Trophoblast cell (in vitro differentiated cells and primary cell): ENCODE results near the gene NUDC.

ENCODE experiments used
- DNase-seq, 2 donors: peaks; one replicate each; pipeline ENCODE4 v3.0.0-alpha.2; 2016
- H2AFZ ChIP-seq: 2 replicates; pipeline ENCODE4 v1.6.1; 2013; ENCODE audit warnings: low read length, moderate library complexity, mild to moderate bottlenecking; ENCODE audit not compliant: insufficient read depth, poor library complexity
- H2AK5ac ChIP-seq: 2 replicates; pipeline ENCODE4 v1.6.1; 2013; ENCODE audit warnings: mild to moderate bottlenecking, low read length
- H2BK120ac ChIP-seq: 2 replicates; pipeline ENCODE4 v1.6.1; 2013; ENCODE audit warnings: low read length, mild to moderate bottlenecking, moderate library complexity; ENCODE audit not compliant: insufficient read depth, poor library complexity
- H2BK12ac ChIP-seq: 2 replicates; pipeline ENCODE4 v1.6.1; 2013; ENCODE audit warnings: mild to moderate bottlenecking, low read length, moderate library complexity
- H2BK5ac ChIP-seq: 2 replicates; pipeline ENCODE4 v1.6.1; 2013; ENCODE audit warnings: low read length, low read depth, moderate library complexity, mild to moderate bottlenecking; ENCODE audit not compliant: poor library complexity
- H3K14ac ChIP-seq: 2 replicates; pipeline ENCODE4 v1.6.1; 2013; ENCODE audit warnings: mild to moderate bottlenecking, low read length
- H3K18ac ChIP-seq: 2 replicates; pipeline ENCODE4 v1.6.1; 2013; ENCODE audit warnings: mild to moderate bottlenecking, low read length
- H3K23ac ChIP-seq: 2 replicates; pipeline ENCODE4 v1.6.1; 2013; ENCODE audit warnings: low read length
- H3K27ac ChIP-seq: 2 replicates; pipeline ENCODE4 v1.5.1; 2013; ENCODE audit warnings: low read depth, mild to moderate bottlenecking, inconsistent platforms, low read length, moderate library complexity
- H3K27me3 ChIP-seq: 2 replicates; pipeline ENCODE4 v1.6.1; 2013; ENCODE audit warnings: inconsistent platforms, mild to moderate bottlenecking, low read length, moderate library complexity; ENCODE audit not compliant: insufficient read depth
- H3K36me3 ChIP-seq, 2 experiments: 1 replicate in 1 of 2; 2 replicates in 1 of 2; pipeline ENCODE4 v1.6.1; 2013; ENCODE audit warnings: low read length in 2 of 2, mild to moderate bottlenecking in 2 of 2, moderate library complexity in 1 of 2; ENCODE audit not compliant: insufficient read depth in 2 of 2, control insufficient read depth in 1 of 2
- H3K4ac ChIP-seq: 2 replicates; pipeline ENCODE4 v1.6.1; 2013; ENCODE audit warnings: low read depth, mild to moderate bottlenecking, low read length, moderate library complexity
- H3K4me1 ChIP-seq, 2 experiments: 1 replicate in 1 of 2; 2 replicates in 1 of 2; pipeline ENCODE4 v1.6.1; 2013; ENCODE audit warnings: low read length in 2 of 2, mild to moderate bottlenecking in 2 of 2, moderate library complexity in 1 of 2; ENCODE audit not compliant: insufficient read depth in 2 of 2, control insufficient read depth in 1 of 2
- H3K4me2 ChIP-seq: 2 replicates; pipeline ENCODE4 v1.6.1; 2013; ENCODE audit warnings: inconsistent platforms, mild to moderate bottlenecking, low read length, moderate library complexity
- H3K4me3 ChIP-seq: 2 replicates; pipeline ENCODE4 v1.5.1; 2013; ENCODE audit warnings: mild to moderate bottlenecking, low read depth, low read length, inconsistent platforms
- H3K79me1 ChIP-seq: one replicate; pipeline ENCODE4 v1.6.1; 2013; ENCODE audit warnings: low read length
- H3K79me2 ChIP-seq: 2 replicates; pipeline ENCODE4 v1.6.1; 2013; ENCODE audit warnings: low read length, mild to moderate bottlenecking; ENCODE audit not compliant: control insufficient read depth, insufficient read depth, poor library complexity
- H3K9ac ChIP-seq: 2 replicates; pipeline ENCODE4 v1.6.1; 2013; ENCODE audit warnings: mild to moderate bottlenecking, low read length
- H3K9me3 ChIP-seq: 2 replicates; pipeline ENCODE4 v1.6.1; 2013; ENCODE audit warnings: low read depth, mild to moderate bottlenecking, control low read depth, inconsistent platforms, low read length; ENCODE audit not compliant: insufficient read depth
- H4K12ac ChIP-seq: 2 replicates; pipeline ENCODE4 v1.6.1; 2013; ENCODE audit warnings: low read depth, mild to moderate bottlenecking, low read length, moderate library complexity
- H4K8ac ChIP-seq: 2 replicates; pipeline ENCODE4 v1.6.1; 2013; ENCODE audit warnings: low read depth, mild to moderate bottlenecking, low read length, moderate library complexity
- H4K91ac ChIP-seq: one replicate; pipeline ENCODE4 v1.6.1; 2013; ENCODE audit warnings: low read depth, mild to moderate bottlenecking, low read length, moderate library complexity
- WGBS: extraction: QIAGEN DNeasy Blood & Tissue Kit; methylation state at CpG from one replicate; pipeline ENCODE4 v1.1.7; 2013; ENCODE audit warnings: missing lambda C conversion rate; ENCODE audit not compliant: insufficient read length, insufficient coverage; ENCODE audit errors: extremely low coverage; 5-methylcytosine and 5-hydroxymethylcytosine counted together

Gene NUDC

DNA sequence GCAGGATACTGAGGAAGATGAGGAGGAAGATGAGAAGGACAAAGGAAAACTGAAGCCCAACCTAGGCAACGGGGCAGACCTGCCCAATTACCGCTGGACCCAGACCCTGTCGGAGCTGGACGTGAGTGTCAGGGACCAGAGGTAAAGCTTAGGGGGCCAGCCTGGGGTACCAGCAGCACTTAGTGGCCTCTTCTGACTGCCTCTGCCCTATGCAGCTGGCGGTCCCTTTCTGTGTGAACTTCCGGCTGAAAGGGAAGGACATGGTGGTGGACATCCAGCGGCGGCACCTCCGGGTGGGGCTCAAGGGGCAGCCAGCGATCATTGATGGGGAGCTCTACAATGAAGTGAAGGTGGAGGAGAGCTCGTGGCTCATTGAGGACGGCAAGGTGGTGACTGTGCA lies 21.1 kb downstream of the NUDC start:
- H3K79me1 ChIP-seq, result no peaks in the 10 kb centered on the region
- no CpG with 5 or more reads among the region's 12 CpGs for WGBS

GRCh38 chr1:26945138-26945537 lies 23.6 kb downstream of the NUDC start:
- no peaks in the 10 kb centered on the region for H3K79me2 ChIP-seq
- no CpG with 5 or more reads among the region's 2 CpGs for WGBS

More for the DNA sequence above, 21.1 kb downstream of the NUDC start:
- no peak overlapping the region for H3K4me2 ChIP-seq
- no peak overlapping the region for H3K23ac ChIP-seq
- no peak overlapping the region for H4K91ac ChIP-seq
- no peak overlapping the region for H4K12ac ChIP-seq
- no peak overlapping the region for H4K8ac ChIP-seq
- no peaks in the 10 kb centered on the region for H3K27me3 ChIP-seq
- no peak overlapping the region for H3K9ac ChIP-seq
- no peak overlapping the region for H2BK120ac ChIP-seq
- no peak overlapping the region for H3K14ac ChIP-seq
- H3K9me3 ChIP-seq, result peaks cover 1% of the 10 kb centered on the region
- no peak overlapping the region for H2BK5ac ChIP-seq
- H3K27ac ChIP-seq, result no peak overlapping the region
- H3K4me3 ChIP-seq, result no peak overlapping the region
- no peak overlapping the region for H3K4ac ChIP-seq
- peaks cover 47 to 59% of the 10 kb centered on the region in 2 experiments for H3K36me3 ChIP-seq
- no peak overlapping the region for H2AK5ac ChIP-seq
- no peak overlapping the region for H2AFZ ChIP-seq
- no peaks in the 10 kb centered on the region for H3K4me1 ChIP-seq
- no peak for DNase-seq
- H3K18ac ChIP-seq, result no peak overlapping the region
- H2BK12ac ChIP-seq, result no peak overlapping the region
- no peaks in the 10 kb centered on the region for H3K79me2 ChIP-seq

DNA sequence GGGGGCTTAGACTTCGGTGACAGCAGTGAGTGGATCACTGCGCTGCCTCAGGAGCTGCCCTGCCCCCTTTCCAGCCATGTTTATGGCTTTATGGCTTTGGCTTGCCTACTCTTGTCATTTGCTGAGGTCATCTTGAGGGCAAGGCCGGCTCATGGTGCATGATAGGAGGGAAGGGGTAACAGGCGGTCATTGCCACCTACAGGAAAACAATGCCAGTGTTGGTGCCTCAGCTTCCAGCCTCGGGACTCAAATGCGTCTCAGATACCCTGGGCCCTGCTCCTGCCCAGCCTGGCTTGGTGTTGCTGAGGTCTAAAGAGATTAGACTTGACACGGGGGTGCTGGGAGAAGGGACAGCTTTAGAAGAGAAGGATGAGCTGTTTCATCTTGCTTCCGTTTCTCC lies 24.2 kb downstream of the NUDC start:
- Histone ChIP-seq H3K9me3 (peaks cover 1% of the 10 kb centered on the region), H3K9ac (no peak overlapping the region), H3K79me1 (no peaks in the 10 kb centered on the region), H3K27ac (no peak overlapping the region), H3K14ac (no peak overlapping the region), H3K27me3 (no peaks in the 10 kb centered on the region), H3K79me2 (no peaks in the 10 kb centered on the region), H4K91ac (no peak overlapping the region), H2AK5ac (no peak overlapping the region), H3K4me2 (no peak overlapping the region), H2BK12ac (no peak overlapping the region), H4K8ac (no peak overlapping the region), H3K4me3 (no peak overlapping the region), H3K36me3 (peaks cover 60 to 68% of the 10 kb centered on the region in 2 experiments), H2BK120ac (no peak overlapping the region), H3K4ac (no peak overlapping the region), H3K23ac (no peak overlapping the region), H4K12ac (no peak overlapping the region), H3K4me1 (no peaks in the 10 kb centered on the region), H2AFZ (no peak overlapping the region), H2BK5ac (no peak overlapping the region), H3K18ac (no peak overlapping the region)
- no CpG with 5 or more reads among the region's 8 CpGs for WGBS
- DNase-seq, result no peak

More at GRCh38 chr1:26945138-26945537, 23.6 kb downstream of the NUDC start:
- Histone ChIP-seq H2BK12ac (no peak overlapping the region), H3K18ac (no peak overlapping the region), H3K4ac (no peak overlapping the region), H4K12ac (no peak overlapping the region), H2AK5ac (no peak overlapping the region), H4K8ac (no peak overlapping the region), H3K27ac (no peak overlapping the region), H3K4me3 (no peak overlapping the region), H3K4me1 (no peaks in the 10 kb centered on the region), H3K4me2 (no peak overlapping the region), H3K23ac (no peak overlapping the region), H4K91ac (no peak overlapping the region), H3K36me3 (peaks cover 54 to 62% of the 10 kb centered on the region in 2 experiments), H2BK120ac (no peak overlapping the region), H3K9ac (no peak overlapping the region), H3K9me3 (peaks cover 1% of the 10 kb centered on the region), H3K27me3 (no peaks in the 10 kb centered on the region), H2AFZ (no peak overlapping the region), H2BK5ac (no peak overlapping the region), H3K79me1 (no peaks in the 10 kb centered on the region), H3K14ac (no peak overlapping the region)
- DNase-seq, result no peak

DNA sequence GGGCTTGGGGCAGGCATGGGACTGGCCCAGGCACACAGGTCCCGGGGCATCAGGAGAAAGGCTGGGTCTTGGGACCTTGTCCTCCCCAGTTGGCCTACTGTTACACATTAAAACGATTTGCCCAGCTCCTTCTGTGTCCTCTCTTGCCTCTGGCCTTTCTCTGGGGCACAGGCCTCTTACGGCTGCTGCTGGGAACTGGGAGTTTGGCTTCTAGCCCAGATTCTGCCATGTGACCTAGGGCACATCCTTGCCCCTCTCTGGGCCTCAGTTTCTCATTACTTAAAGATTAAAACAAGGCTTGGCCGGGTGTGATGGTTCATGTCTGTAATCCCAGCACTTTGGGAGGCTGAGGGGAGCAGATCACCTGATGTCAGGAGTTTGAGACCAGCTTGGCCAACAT lies 24.7 kb downstream of the NUDC start:
- no peak overlapping the region for H2AFZ ChIP-seq
- H4K91ac ChIP-seq, result no peak overlapping the region
- no peak overlapping the region for H3K14ac ChIP-seq
- H3K4me1 ChIP-seq, result no peaks in the 10 kb centered on the region
- no peak overlapping the region for H2BK5ac ChIP-seq
- H3K9me3 ChIP-seq, result peaks cover 1% of the 10 kb centered on the region
- no peak overlapping the region for H2AK5ac ChIP-seq
- H3K27me3 ChIP-seq, result no peaks in the 10 kb centered on the region
- H4K8ac ChIP-seq, result no peak overlapping the region
- H3K18ac ChIP-seq, result no peak overlapping the region
- H3K27ac ChIP-seq, result no peak overlapping the region
- no peak overlapping the region for H2BK12ac ChIP-seq
- no peak overlapping the region for H3K4me3 ChIP-seq
- no peaks in the 10 kb centered on the region for H3K79me1 ChIP-seq
- peaks cover 62 to 70% of the 10 kb centered on the region in 2 experiments for H3K36me3 ChIP-seq
- H2BK120ac ChIP-seq, result no peak overlapping the region
- H3K9ac ChIP-seq, result no peak overlapping the region
- H3K4ac ChIP-seq, result no peak overlapping the region
- WGBS, result no CpG with 5 or more reads among the region's 4 CpGs
- no peak overlapping the region for H3K4me2 ChIP-seq
- H3K23ac ChIP-seq, result no peak overlapping the region
- no peak for DNase-seq
- no peak overlapping the region for H4K12ac ChIP-seq
- H3K79me2 ChIP-seq, result no peaks in the 10 kb centered on the region
